H1 (cell line): Measurements from ENCODE around the gene ISOC2. TPM values are rescaled to one million over a fixed set of nuclear protein-coding genes. Genes with fewer than 3 reads are reported as not detected.
A peak's percentile ranks its signal among the peaks of the same experiment; 100 is the strongest.

ENCODE experiments used
- CTCF ChIA-PET: fragments of 300-600 bp; sonication (Branson Sonifier 250); formaldehyde crosslinking; loops from one replicate; lab custom pipeline; 2021; ENCODE audit not compliant: partially characterized antibody; lab: Charles Lee
- POLR2A ChIA-PET: fragments of 300-600 bp; sonication (Branson Sonifier 250); formaldehyde crosslinking; loops from one replicate; lab custom pipeline; 2021; ENCODE audit warnings: inconsistent platforms; ENCODE audit not compliant: partially characterized antibody; lab: Charles Lee
- DNase-seq, 2 experiments: peaks; one replicate each; pipeline versions ENCODE4 v3.0.0 to v3.0.0-alpha.2; 2010 to 2022; ENCODE audit warnings: low spot score in 2 of 2, low read depth in 1 of 2, mixed read lengths in 1 of 2
- FAIRE-seq: peaks from 2 replicates; lab custom pipeline; 2011; peaks lifted over from hg19 to GRCh38; lab: Jason Lieb, UNC
- H2AFZ ChIP-seq: 2 replicates; pipeline ENCODE4 v1.8.1; 2012; ENCODE audit warnings: low read length, inconsistent platforms
- H2AK5ac ChIP-seq: 2 replicates; pipeline ENCODE4 v1.6.1; 2013; ENCODE audit warnings: low read depth, low read length
- H2BK120ac ChIP-seq: replicated peaks from 2 replicates; pipeline ENCODE3; 2013; ENCODE audit warnings: low read depth, low read length, inconsistent platforms
- H2BK12ac ChIP-seq: 2 replicates; pipeline ENCODE4 v1.6.1; 2013; ENCODE audit warnings: low read depth, low read length
- H2BK15ac ChIP-seq: 2 replicates; pipeline ENCODE4 v1.6.1; 2013; ENCODE audit warnings: low read length
- H2BK20ac ChIP-seq: 2 replicates; pipeline ENCODE4 v1.6.1; 2013; ENCODE audit warnings: low read length
- H2BK5ac ChIP-seq: 2 replicates; pipeline ENCODE4 v1.6.1; 2013; ENCODE audit warnings: low read depth, low read length
- H3K14ac ChIP-seq: 2 replicates; pipeline ENCODE4 v1.6.1; 2013; ENCODE audit warnings: inconsistent platforms; ENCODE audit not compliant: insufficient read length
- H3K18ac ChIP-seq: 2 replicates; pipeline ENCODE4 v1.6.1; 2013; ENCODE audit warnings: low read length; ENCODE audit errors: extremely low read depth
- H3K23ac ChIP-seq: 2 replicates; pipeline ENCODE4 v1.6.1; 2013; ENCODE audit warnings: inconsistent platforms; ENCODE audit not compliant: insufficient read length
- H3K23me2 ChIP-seq: 2 replicates; pipeline ENCODE4 v1.6.1; 2013; ENCODE audit warnings: low read depth, low read length
- H3K27ac ChIP-seq: 2 replicates; pipeline ENCODE4 v1.6.1; 2011; ENCODE audit warnings: low read depth, low read length, inconsistent platforms
- H3K27me3 ChIP-seq, 4 experiments: replicated peaks in 1 of 4; 1 replicate in 1 of 4; 2 replicates in 3 of 4; pipeline versions ENCODE4 v1.6.1 to v1.8.1; 2011 to 2013; ENCODE audit warnings: low read length in 3 of 4, mild to moderate bottlenecking in 3 of 4, inconsistent platforms in 2 of 4, mixed read lengths in 2 of 4, moderate library complexity in 1 of 4; ENCODE audit not compliant: control insufficient read depth in 3 of 4, insufficient read depth in 3 of 4; ENCODE audit errors: extremely low read depth in 1 of 4
- H3K36me3 ChIP-seq, 4 experiments: 2 replicates each; pipeline versions ENCODE4 v1.6.1 to v1.8.1; 2011 to 2013; ENCODE audit warnings: mild to moderate bottlenecking in 4 of 4, low read length in 3 of 4, moderate library complexity in 2 of 4, control low read depth in 1 of 4, inconsistent platforms in 1 of 4; ENCODE audit not compliant: insufficient read depth in 4 of 4, control insufficient read depth in 2 of 4
- H3K4ac ChIP-seq: replicated peaks from 2 replicates; pipeline ENCODE3; 2013; ENCODE audit warnings: low read length, low read depth, mixed read lengths, inconsistent platforms; ENCODE audit not compliant: insufficient read length
- H3K4me1 ChIP-seq, 4 experiments: replicated peaks in 1 of 4; 1 replicate in 1 of 4; 2 replicates in 3 of 4; pipeline versions ENCODE4 v1.6.1 to v1.8.1; 2011 to 2013; ENCODE audit warnings: low read length in 3 of 4, inconsistent platforms in 2 of 4, mixed read lengths in 1 of 4; ENCODE audit not compliant: insufficient read depth in 4 of 4, control insufficient read depth in 3 of 4
- H3K4me2 ChIP-seq, 2 experiments: 2 replicates each; pipeline versions ENCODE4 v1.6.1 to v1.8.1; 2011 to 2013; ENCODE audit warnings: low read depth in 2 of 2, low read length in 2 of 2, control low read depth in 1 of 2, inconsistent platforms in 1 of 2, mild to moderate bottlenecking in 1 of 2; ENCODE audit not compliant: insufficient read depth in 1 of 2
- H3K4me3 ChIP-seq, 4 experiments: fragments of 200-600, 300-600 bp in 1 of 4; sonication (generic), shearing (Covaris generic), sonication (Bioruptor Twin) in 1 of 4; 2 replicates each; pipeline versions ENCODE4 v1.5.1 to v1.8.1; 2011 to 2016; ENCODE audit warnings: low read length in 4 of 4, low read depth in 3 of 4, control low read depth in 2 of 4, inconsistent platforms in 2 of 4, mild to moderate bottlenecking in 2 of 4, mixed read lengths in 1 of 4, moderate library complexity in 1 of 4; ENCODE audit not compliant: insufficient read depth in 2 of 4; ENCODE audit errors: extremely low read depth in 1 of 4
- H3K56ac ChIP-seq: replicated peaks from 2 replicates; pipeline ENCODE3; 2013; ENCODE audit warnings: low read depth, mild to moderate bottlenecking, mixed read lengths, low read length, inconsistent platforms; ENCODE audit not compliant: insufficient read length
- H3K79me1 ChIP-seq: 2 replicates; pipeline ENCODE4 v1.6.1; 2013; ENCODE audit warnings: low read depth, low read length, control low read depth
- H3K79me2 ChIP-seq, 2 experiments: 2 replicates each; pipeline versions ENCODE4 v1.6.1 to v1.8.1; 2012 to 2013; ENCODE audit warnings: low read length in 2 of 2, mild to moderate bottlenecking in 2 of 2, inconsistent platforms in 1 of 2; ENCODE audit not compliant: insufficient read depth in 2 of 2, control insufficient read depth in 1 of 2
- H3K9ac ChIP-seq, 4 experiments: replicated peaks in 1 of 4; 1 replicate in 1 of 4; 2 replicates in 3 of 4; pipeline versions ENCODE4 v1.6.1 to v1.8.1; 2011 to 2013; ENCODE audit warnings: low read depth in 3 of 4, low read length in 3 of 4, control low read depth in 2 of 4, mild to moderate bottlenecking in 2 of 4, moderate library complexity in 2 of 4, inconsistent platforms in 1 of 4; ENCODE audit errors: extremely low read depth in 1 of 4
- H3K9me3 ChIP-seq, 2 experiments: 2 replicates each; pipeline versions ENCODE4 v1.6.1 to v1.8.1; 2012 to 2013; ENCODE audit warnings: mild to moderate bottlenecking in 2 of 2, moderate library complexity in 2 of 2, control low read depth in 1 of 2, inconsistent platforms in 1 of 2, low read depth in 1 of 2, low read length in 1 of 2, mixed read lengths in 1 of 2; ENCODE audit not compliant: insufficient read depth in 2 of 2
- H4K20me1 ChIP-seq, 2 experiments: replicated peaks in 1 of 2; 2 replicates each; pipeline versions ENCODE3 to v1.8.1; 2011 to 2013; ENCODE audit warnings: inconsistent platforms in 2 of 2, low read length in 2 of 2, mild to moderate bottlenecking in 1 of 2; ENCODE audit not compliant: insufficient read depth in 2 of 2, control insufficient read depth in 1 of 2
- H4K5ac ChIP-seq: 2 replicates; pipeline ENCODE4 v1.6.1; 2013; ENCODE audit warnings: low read length, low read depth, mixed read lengths, inconsistent platforms; ENCODE audit not compliant: insufficient read length
- H4K8ac ChIP-seq: 2 replicates; pipeline ENCODE4 v1.8.0; 2013; ENCODE audit warnings: mild to moderate bottlenecking, moderate library complexity, low read length, inconsistent platforms; ENCODE audit not compliant: insufficient read depth; ENCODE audit errors: extremely low read depth
- H4K91ac ChIP-seq: replicated peaks from 2 replicates; pipeline ENCODE3; 2013; ENCODE audit warnings: low read length, mixed read lengths, inconsistent platforms; ENCODE audit not compliant: insufficient read length
- BCL11A ChIP-seq, 2 experiments: IDR thresholded peaks; one replicate each; pipeline ENCODE4 v1.6.1; 2011; ENCODE audit warnings: low read depth in 2 of 2, low read length in 2 of 2, mild to moderate bottlenecking in 2 of 2
- BRCA1 ChIP-seq: IDR thresholded peaks from 2 replicates; pipeline ENCODE4 v1.6.1; 2012; ENCODE audit warnings: low read depth, low read length, improper control_type of control experiment
- TCF12 ChIP-seq: IDR thresholded peaks from 2 replicates; pipeline ENCODE4 v1.6.1; 2011; ENCODE audit warnings: low read depth, mild to moderate bottlenecking, low read length
- WGBS, 2 experiments: shearing (Covaris generic) in 1 of 2; methylation state at CpG; one replicate each; pipeline versions ENCODE4 v1.1.6 to v1.1.7; 2013 to 2015; ENCODE audit warnings: low lambda C conversion rate in 2 of 2, mixed read lengths in 2 of 2, inconsistent platforms in 1 of 2, low coverage in 1 of 2, missing lambda C conversion rate in 1 of 2; ENCODE audit not compliant: insufficient replicate concordance in 2 of 2, insufficient coverage in 1 of 2, insufficient read length in 1 of 2; ENCODE audit errors: extremely low coverage in 1 of 2, missing lambda C conversion rate in 1 of 2; 5-methylcytosine and 5-hydroxymethylcytosine counted together
- polyA plus RNA-seq, 7 experiments: library from polyadenylated mRNA; depleted of rRNA in 3 of 7; stranded (reverse) in 5 of 7; unstranded in 2 of 7; fragments of >200 nt in 5 of 7; fragments of 200-250 nt in 2 of 7; gene quantifications; 1 replicate in 5 of 7; 2 replicates in 1 of 7; 4 replicates in 1 of 7; pipeline versions ENCODE4 v1.2.1 to v1.2.3, GENCODE V29; 2011 to 2013; ENCODE audit warnings: missing spikeins in 2 of 7, mixed read lengths in 2 of 7
- total RNA-seq: library from RNA; stranded (reverse); fragmentation: NEBNext Ultra II Directional; extraction: Animal tissue kit (Norgen Biotek cat#: 25700); gene quantifications from 2 replicates; pipeline ENCODE4 v1.2.1, GENCODE V29; 2021

Gene ISOC2
- total and polyA plus RNA-seq, 2 of the 8 experiments (the other 6 are each of a cell fraction or from before 2014, with no cell fraction given), result 96.9 to 152 TPM

GRCh38 chr19:55478364-55478763 lies 16.9 kb upstream of the ISOC2 start:
- no peak overlapping the region for H4K8ac ChIP-seq
- H3K27me3 ChIP-seq, result no peaks in the 10 kb centered on the region; a peak in 2 of 7 replicates
- H3K4me3 ChIP-seq, result no peak overlapping the region
- no peak for FAIRE-seq
- peaks cover 0 to 19% (median 10%) of the 10 kb centered on the region in 4 experiments; a peak in 5 of 7 replicates for H3K4me1 ChIP-seq
- ChIA-PET CTCF (interaction anchor here (1.2 to 5.5 kb wide), 5 partner anchors 11 to 177 kb away, joined by 3 to 31 read pairs (median 3); no protein-coding TSS in a partner anchor), POLR2A (interaction anchor here (0.6 to 7.6 kb wide), 7 partner anchors 11 to 1637 kb away, joined by 3 to 57 read pairs (median 3); partner anchors contain the start of gene SSC5D)
- no peak overlapping the region for H3K14ac ChIP-seq
- no peak overlapping the region for H3K23ac ChIP-seq
- H3K9me3 ChIP-seq, result no peaks in the 10 kb centered on the region
- peaks cover 0 to 10% (median 0%) of the 10 kb centered on the region in 4 experiments; a peak in 2 of 8 replicates for H3K36me3 ChIP-seq
- H3K4me2 ChIP-seq, result no peak overlapping the region; a peak in 1 of 4 replicates
- H3K79me2 ChIP-seq, result peaks cover 0 to 18% of the 10 kb centered on the region in 2 experiments; a peak in 2 of 4 replicates
- H3K27ac ChIP-seq, result no peak overlapping the region
- peaks cover 3% of the 10 kb centered on the region for H3K23me2 ChIP-seq
- peak overlapping the region; percentile 80; the same call in 1 of the 2 replicates for H2BK12ac ChIP-seq
- no peak overlapping the region for H3K18ac ChIP-seq
- TF ChIP-seq BRCA1 (no peak), BCL11A (IDR thresholded peaks at IDR 0.05; ENCODE audit: low read depth in 2 of 2, low read length in 2 of 2) (no peak), TCF12 (no peak)
- no peak overlapping the region for H2BK120ac ChIP-seq
- no peak overlapping the region for H2BK5ac ChIP-seq
- H4K20me1 ChIP-seq, result peaks cover 0 to 3% of the 10 kb centered on the region in 2 experiments
- H2AK5ac ChIP-seq, result no peak overlapping the region
- H2AFZ ChIP-seq, result no peak overlapping the region
- no peak overlapping the region for H3K56ac ChIP-seq
- no peak for DNase-seq
- no peak overlapping the region for H2BK15ac ChIP-seq
- no peak overlapping the region for H4K91ac ChIP-seq
- H3K79me1 ChIP-seq, result peaks cover 11% of the 10 kb centered on the region
- WGBS, 2 experiments, result 94% methylated on average over 12 of the region's 12 CpGs; no CpG with 5 or more reads in 1 of the 2 experiments
- no peak overlapping the region for H2BK20ac ChIP-seq
- H3K4ac ChIP-seq, result no peak overlapping the region
- H4K5ac ChIP-seq, result no peak overlapping the region
- no peak overlapping the region for H3K9ac ChIP-seq
